Measurements from ENCODE around the gene PRIM2.

DNA sequence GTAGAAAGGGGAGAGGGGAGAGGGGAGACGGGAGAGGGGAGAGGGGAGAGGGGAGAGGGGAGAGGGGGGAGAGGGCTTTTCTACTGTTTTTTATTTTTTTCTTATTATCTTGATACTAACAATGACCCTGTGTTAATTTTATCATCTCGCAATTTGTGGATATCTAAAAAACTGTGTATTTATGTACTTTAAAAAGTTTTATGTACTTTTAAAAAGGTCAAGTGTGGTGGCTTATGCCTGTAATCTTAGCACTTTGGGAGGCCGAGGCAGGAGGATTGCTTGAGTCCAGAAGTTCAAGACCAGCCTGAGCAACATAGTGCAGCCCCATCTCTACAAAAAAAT lies 5.5 kb upstream of the PRIM2 start:
- TF ChIP-seq EP300 (IDR thresholded peaks at IDR 0.05) (no peak), POLR2A (IDR thresholded peaks at IDR 0.05) (no peak)
- TF ChIP-seq, protein P1, sequence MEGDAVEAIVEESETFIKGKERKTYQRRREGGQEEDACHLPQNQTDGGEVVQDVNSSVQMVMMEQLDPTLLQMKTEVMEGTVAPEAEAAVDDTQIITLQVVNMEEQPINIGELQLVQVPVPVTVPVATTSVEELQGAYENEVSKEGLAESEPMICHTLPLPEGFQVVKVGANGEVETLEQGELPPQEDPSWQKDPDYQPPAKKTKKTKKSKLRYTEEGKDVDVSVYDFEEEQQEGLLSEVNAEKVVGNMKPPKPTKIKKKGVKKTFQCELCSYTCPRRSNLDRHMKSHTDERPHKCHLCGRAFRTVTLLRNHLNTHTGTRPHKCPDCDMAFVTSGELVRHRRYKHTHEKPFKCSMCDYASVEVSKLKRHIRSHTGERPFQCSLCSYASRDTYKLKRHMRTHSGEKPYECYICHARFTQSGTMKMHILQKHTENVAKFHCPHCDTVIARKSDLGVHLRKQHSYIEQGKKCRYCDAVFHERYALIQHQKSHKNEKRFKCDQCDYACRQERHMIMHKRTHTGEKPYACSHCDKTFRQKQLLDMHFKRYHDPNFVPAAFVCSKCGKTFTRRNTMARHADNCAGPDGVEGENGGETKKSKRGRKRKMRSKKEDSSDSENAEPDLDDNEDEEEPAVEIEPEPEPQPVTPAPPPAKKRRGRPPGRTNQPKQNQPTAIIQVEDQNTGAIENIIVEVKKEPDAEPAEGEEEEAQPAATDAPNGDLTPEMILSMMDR (IDR thresholded peaks at IDR 0.05): no peak
